Epithelial cell of esophagus (primary cell): ENCODE data around the gene FGD2.

Experiments used
- DNase-seq: peaks from one replicate; pipeline ENCODE4 v3.0.0; 2010; ENCODE audit warnings: low read depth
- H3K4me3 ChIP-seq: 2 replicates; pipeline ENCODE4 v1.5.1; 2011; ENCODE audit warnings: mild to moderate bottlenecking, low read length, control low read depth
- TF ChIP-seq, protein P1 (sequence below): IDR thresholded peaks from 2 replicates; pipeline ENCODE4 v1.5.1; 2011; ENCODE audit warnings: low read depth, mild to moderate bottlenecking, low read length, control low read depth, inconsistent platforms; ENCODE audit not compliant: insufficient read depth; ENCODE audit errors: missing control alignments

FGD2 gene

DNA sequence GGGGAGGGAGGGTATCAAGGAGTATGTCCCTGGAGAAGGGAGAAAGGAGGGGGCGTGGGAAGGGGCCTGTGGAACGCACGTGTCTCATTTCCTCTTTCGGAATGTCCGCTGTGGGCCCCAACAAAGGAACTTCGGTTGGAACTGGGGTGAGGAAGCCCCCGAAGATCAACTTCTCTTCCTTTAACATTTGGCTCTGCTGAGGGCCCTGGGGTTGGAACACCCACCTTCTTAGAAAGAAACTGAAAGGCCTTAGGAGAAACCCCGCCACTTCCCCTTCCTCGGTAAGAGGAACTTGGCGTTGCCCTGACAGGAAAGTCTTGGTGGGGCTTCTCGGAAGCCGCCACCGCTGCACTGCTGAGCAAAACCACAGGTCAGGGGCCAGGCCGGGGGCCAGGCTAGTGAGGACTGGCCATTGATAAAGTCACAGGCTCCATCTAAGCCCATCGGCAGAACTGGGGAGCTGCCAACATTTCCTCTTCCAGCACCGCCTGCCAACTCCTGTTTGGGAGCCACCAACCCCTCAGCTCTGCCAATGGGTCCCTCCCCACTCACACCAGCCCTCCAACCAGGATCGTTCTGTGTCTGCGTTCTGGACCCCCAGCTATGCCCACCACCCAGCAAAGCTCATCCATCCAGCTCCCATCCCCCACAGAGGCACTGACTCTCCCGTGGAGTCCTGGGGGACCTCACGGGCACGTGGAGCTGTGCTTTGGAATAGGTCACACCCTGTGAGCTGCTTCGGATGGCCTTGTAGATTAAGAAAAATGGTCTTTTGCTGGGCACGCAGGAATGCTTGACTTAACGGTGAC is 44.8 kb downstream of the FGD2 start:
- no peak for DNase-seq
- no peak overlapping the region for H3K4me3 ChIP-seq
- TF ChIP-seq, protein P1, sequence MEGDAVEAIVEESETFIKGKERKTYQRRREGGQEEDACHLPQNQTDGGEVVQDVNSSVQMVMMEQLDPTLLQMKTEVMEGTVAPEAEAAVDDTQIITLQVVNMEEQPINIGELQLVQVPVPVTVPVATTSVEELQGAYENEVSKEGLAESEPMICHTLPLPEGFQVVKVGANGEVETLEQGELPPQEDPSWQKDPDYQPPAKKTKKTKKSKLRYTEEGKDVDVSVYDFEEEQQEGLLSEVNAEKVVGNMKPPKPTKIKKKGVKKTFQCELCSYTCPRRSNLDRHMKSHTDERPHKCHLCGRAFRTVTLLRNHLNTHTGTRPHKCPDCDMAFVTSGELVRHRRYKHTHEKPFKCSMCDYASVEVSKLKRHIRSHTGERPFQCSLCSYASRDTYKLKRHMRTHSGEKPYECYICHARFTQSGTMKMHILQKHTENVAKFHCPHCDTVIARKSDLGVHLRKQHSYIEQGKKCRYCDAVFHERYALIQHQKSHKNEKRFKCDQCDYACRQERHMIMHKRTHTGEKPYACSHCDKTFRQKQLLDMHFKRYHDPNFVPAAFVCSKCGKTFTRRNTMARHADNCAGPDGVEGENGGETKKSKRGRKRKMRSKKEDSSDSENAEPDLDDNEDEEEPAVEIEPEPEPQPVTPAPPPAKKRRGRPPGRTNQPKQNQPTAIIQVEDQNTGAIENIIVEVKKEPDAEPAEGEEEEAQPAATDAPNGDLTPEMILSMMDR = no peak

DNA sequence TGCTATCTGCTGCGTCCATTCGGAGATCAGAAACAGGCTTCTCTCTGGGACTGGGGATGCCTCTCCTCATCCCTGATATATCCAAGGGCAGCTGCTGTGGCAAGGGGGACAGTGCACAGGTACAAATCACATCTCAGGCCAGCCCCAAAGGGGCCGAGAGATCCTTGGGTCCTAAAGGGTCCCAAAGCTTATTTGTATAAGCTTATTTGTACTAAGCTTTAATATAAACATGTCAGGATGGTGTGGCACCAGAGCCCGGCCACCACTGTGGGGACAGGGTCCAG is 45.3 kb downstream of the FGD2 start:
- DNase-seq = no peak

DNA sequence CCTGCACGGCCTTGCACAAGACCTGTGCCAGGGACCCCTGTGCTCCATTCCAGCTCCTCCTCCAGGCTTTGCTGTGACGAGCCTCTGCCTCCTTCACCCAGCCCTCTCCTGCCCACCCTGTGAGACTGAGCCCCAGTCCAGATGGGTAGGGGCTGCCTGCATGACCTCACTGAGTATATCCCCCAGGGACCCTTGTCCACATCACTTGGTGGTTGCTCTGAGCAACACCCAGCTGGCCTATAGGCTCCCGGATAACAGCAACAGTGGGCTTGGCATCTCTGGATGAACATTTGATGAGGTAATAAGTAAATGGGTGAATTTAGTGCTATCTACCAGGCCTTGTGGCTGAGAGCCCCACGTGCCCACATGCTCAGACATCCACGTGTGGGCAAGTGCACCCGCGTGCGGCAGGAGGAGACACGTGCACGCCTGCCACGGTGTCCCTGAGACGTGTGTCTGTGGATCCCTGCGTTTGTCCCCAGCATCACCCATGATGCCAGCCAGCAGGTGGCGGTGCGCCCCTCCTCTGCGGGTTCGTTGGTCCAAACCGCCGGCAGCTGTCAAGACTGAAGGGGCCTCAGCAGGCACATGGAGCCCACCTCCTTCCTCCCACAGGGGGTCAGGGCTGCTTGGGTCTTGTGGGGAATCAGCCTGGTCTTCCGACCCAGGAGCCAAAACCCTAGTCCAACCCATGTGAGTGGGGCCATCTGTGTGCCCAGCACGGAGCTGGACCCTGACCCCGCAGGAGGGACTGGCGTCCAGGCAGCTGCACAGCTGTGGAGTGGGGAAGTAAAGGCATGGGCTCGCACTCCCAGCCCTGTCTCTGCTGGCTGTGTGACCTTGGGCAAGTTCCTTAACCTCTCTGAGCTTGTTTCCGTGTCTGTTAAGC is 45.9 kb downstream of the FGD2 start:
- peak; percentile 79 for DNase-seq
- H3K4me3 ChIP-seq = no peak overlapping the region
- TF ChIP-seq, protein P1 = peak; percentile 84

More for the DNA sequence above, 45.3 kb downstream of the FGD2 start:
- no peak overlapping the region for H3K4me3 ChIP-seq
- TF ChIP-seq, protein P1 = no peak

DNA sequence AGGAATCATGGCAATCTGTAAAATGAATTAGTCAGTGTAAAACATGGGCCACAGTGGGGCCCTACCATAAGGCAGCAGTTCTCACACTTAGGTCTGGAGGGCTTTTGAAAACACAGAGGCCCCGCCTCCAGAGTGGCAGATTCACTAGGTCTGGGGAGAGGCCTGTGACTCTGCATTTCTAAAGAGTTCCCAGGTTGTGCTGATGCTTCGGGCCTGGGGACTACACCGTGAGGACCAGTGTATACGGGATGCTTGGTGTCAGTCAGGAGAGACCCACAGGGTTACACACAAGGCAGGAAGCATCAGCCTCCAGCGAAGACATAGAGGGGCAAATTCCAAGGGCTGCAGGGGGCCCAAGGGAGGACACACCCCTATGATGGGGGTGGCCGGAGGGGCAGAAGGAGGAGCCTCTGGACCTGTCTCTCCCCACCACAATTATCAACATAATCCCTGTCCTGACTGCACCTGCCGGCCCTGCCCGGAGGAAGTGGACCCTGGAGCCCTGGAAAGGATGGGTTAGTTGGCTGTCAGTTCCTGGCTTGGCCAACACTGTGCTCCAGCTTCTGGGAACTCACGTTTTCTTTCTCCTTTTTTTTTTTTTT is 46.7 kb downstream of the FGD2 start:
- DNase-seq = no peak
- H3K4me3 ChIP-seq = no peak overlapping the region
- TF ChIP-seq, protein P1 = no peak

DNA sequence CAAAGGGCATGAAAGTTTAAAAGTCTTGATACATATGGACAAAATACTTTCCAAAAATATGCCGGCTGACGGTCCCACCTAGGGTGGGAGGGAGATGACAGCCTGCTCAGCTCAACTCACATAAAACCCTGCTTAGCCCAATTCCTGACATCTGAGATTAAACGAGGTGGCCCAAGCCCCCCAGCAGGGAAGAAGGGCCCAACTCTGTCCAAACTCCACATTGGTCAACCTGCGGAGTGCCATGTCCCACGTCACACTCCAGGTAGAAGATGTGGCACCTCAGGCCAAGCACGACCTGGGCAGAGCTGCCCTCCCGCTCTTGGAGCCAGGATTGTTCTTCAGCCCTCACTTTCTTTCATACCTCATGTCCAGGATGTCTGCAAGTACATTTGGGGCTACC is 48.2 kb downstream of the FGD2 start:
- DNase-seq = no peak
- TF ChIP-seq, protein P1 = no peak
- H3K4me3 ChIP-seq = no peak overlapping the region

DNA sequence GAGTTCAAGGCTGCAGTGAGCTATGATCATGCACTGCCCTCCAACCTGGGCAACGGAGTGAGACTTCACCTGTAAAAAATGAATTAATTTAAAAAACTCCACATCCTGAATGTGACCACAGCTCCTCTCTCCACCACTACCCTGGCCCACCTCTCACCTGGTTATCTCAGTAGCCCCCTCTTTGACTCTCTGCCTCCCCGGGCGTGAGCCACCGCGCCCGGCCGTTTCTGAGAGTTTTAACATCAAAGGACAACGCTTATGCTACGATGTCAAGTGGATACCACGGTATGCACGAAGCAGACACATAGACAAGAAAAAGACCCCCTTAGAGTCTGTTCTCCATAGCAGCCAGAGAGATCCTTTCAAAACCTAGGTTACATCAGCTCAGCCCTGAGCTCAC is 48.7 kb downstream of the FGD2 start:
- DNase-seq = no peak
- H3K4me3 ChIP-seq = no peak overlapping the region
- TF ChIP-seq, protein P1 = no peak
